ENCODE measurements around the gene RHBG.

GRCh38 chr1:156402331-156403020 is 33.5 kb downstream of the RHBG start:
- TF ChIP-seq EGR1 (IDR thresholded peaks at IDR 0.05) = no peak
- TF ChIP-seq YY1 (IDR thresholded peaks at IDR 0.05; ENCODE audit: low read depth) = no peak
- TF ChIP-seq TCF12 (IDR thresholded peaks at IDR 0.05; ENCODE audit: low read depth) = no peak
- TF ChIP-seq RAD21 (IDR thresholded peaks at IDR 0.05; ENCODE audit: low read depth) = no peak
- no peak for TF ChIP-seq MAX (IDR thresholded peaks at IDR 0.05)
- TF ChIP-seq USF1 (IDR thresholded peaks at IDR 0.05) = no peak
- no peak for TF ChIP-seq TAF1 (IDR thresholded peaks at IDR 0.05; ENCODE audit: low read depth)
- TF ChIP-seq REST (IDR thresholded peaks at IDR 0.05; ENCODE audit: low read depth) = no peak
- no peak for TF ChIP-seq CREB1 (IDR thresholded peaks at IDR 0.05; ENCODE audit: low read depth)
- no peak for TF ChIP-seq EP300 (IDR thresholded peaks at IDR 0.05; ENCODE audit: borderline replicate concordance)

Measured in Ishikawa (cell line).